ENCODE measurements around the gene CDK11A.
"Not testable (repeated sequence)": the region's sequence is repeated elsewhere in the genome, so short reads cannot be mapped to it uniquely, and the experiment has no call there.

Gene CDK11A

DNA sequence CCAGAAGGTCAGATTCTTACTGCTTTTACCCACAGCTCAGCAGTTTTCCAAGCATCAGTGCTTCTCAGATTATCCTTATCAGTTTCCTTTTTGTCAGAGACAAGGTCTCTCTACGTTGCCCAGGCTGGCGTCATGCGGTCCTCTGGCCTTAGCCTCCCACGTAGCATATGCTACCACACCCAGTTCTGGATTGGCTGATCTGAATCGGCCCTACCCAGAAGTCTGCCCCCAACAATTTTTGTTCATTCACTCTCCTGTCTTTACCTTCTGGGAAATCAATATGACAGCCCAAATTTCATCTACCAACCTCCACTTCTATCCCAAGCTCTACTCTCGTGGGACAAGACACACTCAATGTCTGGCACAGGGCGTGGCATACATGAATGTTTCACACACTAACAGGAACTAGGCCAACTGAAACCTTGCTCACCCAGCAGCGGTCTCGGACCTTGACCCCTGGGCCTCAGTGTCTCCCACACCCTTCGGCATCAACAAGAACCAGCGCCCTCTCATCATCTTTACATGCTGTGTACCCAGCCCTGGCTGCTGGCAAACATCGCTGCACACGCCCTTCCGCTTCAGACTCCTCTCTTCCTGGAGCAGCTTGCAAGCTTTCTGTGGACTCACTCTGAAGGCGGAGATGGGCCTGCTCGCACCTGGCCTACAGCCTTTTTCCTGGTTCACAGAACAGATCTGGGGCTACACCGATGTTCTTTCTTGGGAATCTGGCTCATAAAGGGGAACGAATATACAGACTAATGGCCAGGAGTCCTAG, 8.9 kb downstream of the CDK11A start:
- FAIRE-seq: not testable (repeated sequence)

DNA sequence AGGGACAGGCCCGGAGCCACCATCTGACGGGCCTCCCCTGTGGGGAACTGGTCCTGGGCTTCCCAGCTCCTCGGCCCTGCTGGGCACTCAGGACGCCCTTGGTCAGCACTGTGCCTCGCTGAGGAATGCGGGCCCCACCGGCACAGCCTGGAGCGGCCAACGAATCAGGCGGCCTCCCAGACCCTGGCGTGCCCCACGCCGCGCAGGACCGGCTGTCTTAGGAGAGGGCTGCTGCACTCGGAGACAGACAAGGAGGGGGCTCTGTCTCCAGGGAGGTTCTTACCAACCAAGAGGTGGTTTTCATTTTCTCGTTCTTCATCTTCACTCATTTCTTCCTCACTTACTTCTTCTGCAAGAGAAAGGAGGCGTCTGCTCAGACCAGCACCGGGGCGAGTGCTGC, 16.3 kb downstream of the CDK11A start:
- not testable (repeated sequence) for FAIRE-seq

GRCh38 chr1:1707241-1707640, 16.9 kb downstream of the CDK11A start:
- not testable (repeated sequence) for FAIRE-seq

GRCh38 chr1:1705623-1706022, 18.5 kb downstream of the CDK11A start:
- not testable (repeated sequence) for FAIRE-seq

DNA sequence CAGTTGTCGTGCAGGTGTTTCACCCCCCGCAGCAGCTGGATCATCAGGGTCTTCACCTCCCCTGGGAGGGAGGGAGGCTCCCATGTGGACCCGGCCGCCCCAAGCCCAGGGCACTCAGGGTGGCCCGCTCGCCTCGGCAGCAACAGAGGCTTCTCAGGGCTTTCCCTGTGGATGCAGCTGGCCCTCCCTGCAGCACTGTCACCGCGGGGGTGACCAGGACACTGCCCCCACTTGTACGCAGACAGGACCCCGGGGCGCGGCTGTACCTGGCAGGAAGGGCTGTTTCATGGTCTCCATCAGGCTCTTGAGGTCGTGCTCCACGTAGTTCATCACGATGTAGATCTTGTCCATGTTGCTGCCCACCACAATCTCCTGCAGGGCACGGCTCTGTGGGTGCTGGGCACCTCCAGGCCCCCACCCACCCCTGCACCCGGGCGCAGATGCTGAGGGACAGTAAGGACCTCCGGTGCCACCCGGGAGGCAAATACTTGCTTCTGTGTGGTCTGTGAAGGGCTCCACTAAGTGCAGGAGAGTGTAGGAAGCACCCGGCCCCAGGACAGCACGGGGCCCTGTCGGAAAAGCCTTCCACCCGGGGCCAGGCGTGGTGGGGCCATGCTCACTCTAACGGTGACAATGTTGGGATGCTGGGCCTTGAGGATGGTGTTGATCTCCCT, 19.7 kb downstream of the CDK11A start:
- FAIRE-seq: not testable (repeated sequence)

GRCh38 chr1:1703796-1704195, 20.4 kb downstream of the CDK11A start:
- no peak for FAIRE-seq

DNA sequence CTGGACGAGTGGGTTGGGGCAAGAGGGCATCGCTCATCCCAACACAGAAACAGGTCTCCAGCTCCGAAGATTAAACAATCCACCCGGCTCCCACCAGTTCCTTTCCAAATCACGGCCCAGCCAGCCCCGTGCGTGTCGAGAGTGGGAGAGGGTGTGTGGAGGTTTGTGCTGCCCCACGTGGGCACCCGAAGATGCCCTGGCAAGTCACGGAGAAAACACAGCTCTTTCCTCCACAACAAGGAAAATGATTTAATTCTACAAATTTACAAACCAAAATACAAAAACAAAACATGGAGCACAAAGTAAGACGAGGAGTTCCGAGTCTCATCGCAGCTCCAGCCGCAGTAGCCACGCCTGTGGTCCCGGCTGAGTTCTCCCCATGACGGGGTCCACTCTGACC, 21.7 kb downstream of the CDK11A start:
- not testable (repeated sequence) for FAIRE-seq

DNA sequence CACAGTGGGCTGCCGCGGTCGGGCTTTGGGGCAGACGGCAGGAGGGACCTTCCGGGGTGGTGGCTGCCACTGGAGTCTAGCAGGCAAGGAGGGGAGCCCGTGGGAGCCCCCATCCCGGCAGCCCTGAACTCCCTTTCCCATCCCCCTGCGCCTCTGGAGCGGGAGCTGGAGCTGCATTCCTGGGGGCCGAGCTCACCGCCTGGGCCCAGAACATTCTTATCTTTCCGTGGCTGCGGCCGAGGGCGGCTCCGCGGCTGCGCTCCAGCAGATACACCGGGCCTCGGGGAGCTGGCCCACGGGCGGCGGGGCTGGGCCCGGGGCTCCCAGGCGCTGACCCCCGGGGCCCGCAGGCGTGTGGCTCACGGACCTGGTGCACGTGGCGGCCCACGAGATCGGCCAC, 23.6 kb downstream of the CDK11A start:
- FAIRE-seq: not testable (repeated sequence)

GRCh38 chr1:1700067-1700466, 24.1 kb downstream of the CDK11A start:
- not testable (repeated sequence) for FAIRE-seq

DNA sequence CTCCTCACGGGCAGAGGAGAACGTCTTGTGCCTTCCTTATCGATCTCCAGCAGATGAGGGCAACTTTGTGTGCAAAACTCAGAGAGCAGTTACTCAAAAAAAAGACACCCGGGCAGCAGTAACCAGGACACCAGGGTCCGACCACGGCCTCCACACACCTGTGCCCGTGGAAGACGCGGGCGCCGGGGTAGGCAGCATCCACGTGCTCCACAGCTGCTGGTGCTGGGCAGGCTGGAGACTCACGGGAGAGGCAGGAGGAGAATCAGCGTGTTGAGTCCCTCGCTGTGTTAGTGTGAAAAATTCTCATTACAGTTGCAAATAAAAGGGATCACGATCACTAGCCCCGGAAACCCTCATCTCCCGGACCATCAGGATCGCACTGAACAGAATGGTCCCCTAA, 25.1 kb downstream of the CDK11A start:
- not testable (repeated sequence) for FAIRE-seq

DNA sequence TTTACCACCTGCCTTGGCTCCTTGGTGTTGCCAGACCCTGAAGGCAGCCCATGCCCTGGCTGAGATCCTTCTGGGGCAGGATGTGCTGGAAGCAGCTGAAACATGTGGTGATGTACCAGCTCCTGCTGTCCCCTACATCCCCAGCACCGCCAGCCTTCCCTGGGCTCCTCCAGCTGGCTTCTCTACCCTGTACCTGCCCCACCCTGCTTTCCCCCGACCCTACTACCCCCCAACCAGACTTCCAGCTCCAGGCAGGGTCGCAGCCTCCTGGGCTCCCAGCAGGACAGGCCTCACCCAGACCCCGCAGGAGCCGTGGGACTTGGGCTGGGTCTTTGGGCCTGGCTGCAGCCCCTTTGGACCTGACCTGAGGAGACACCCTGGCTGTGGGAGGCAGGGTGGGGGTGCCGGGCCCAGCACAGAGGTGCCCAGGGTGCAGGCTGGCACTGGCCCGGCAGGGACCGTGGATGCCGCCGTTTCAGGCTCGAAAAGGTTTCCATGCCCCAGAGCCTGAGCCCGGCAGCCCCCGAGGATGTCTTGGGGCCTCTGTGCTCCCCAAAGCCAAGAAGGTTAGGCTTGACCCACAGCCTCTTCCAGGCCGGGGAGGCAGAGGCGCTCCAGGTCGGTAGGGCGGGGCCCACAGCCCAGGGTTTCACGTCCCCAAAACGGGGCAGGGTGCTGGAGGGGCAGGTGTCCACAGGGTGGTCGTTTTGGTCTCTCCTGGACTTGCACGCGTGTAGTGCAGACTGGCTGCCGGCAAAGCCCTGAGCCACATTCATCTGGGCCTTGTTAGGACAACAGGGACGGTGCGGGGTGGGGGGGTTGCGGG, 26.6 kb downstream of the CDK11A start:
- FAIRE-seq: not testable (repeated sequence)

DNA sequence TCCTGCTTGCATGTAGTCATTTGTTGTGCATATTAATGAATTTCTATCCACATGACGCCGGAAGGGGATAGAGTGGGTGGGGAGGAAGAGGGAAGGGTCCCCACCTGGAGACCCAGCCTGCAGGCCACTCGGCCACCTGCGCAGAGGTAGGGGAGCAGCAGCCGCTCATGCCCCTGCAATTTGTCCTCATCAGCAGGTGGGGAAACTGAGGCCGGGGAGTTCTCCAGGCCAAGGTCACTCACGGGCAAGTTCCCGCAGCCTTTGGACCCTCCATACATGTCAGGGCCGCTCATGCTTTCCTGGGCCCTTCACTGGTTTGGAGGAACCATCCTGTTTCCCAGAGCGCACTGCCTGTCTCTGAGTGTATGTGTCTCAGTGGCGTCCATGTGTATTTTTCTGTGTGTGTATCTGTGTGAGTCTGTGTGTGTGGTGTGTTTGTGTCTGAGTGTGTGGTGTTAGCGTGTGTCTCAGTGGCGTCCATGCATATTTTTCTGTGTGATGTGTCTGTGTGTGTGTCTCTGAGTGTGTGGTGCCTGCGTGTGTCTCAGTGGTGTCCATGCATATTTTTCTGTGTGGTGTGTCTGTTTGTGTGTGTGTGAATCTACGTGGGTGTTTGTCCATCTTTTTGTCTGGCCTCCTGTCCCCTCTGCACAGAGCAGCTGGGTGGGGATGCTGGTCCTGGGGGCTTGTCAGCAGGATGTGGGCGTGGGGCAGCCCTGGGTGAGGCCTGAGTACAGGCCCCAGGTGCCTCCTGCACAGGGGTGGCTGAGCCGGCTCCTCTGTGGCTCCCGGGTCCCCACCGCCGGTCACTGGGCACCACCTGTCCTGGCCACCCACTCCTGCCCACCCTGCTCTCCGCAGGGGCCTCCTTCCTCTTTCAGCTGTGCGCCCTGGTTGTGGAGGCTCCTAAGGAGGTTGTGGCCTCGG, 27.5 kb downstream of the CDK11A start:
- not testable (repeated sequence) for FAIRE-seq

- FAIRE-seq: not testable (repeated sequence)
Measured at GRCh38 chr1:1692714-1693647, 31.2 kb downstream of the CDK11A start, which contains the start of gene SLC35E2B. TSS of gene SLC35E2B (minus strand) at chr1:1692795. CDS start at chr1:1676699, 16,096 bp downstream.

GRCh38 chr1:1692324-1692713, 31.8 kb downstream of the CDK11A start:
- not testable (repeated sequence) for FAIRE-seq

DNA sequence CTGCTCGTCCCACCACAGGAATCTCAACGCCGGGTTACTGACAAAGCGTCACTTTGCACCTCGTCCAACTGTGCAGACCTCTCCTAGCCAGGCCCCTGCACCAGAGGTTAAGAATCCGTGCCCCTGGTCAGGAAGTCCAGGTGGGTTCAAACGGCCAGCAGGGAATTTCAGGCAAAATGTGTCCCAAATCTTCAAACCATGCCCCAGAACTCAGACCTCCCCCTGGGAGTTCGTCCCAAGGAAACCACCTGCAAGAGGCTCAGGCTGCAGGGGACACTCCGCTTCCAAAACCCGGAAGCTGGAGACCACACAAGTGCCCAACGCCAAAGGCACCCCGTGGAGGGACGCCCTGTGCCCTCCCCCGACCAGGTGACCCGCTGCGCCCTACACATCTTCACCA, 32.7 kb downstream of the CDK11A start:
- FAIRE-seq: not testable (repeated sequence)

DNA sequence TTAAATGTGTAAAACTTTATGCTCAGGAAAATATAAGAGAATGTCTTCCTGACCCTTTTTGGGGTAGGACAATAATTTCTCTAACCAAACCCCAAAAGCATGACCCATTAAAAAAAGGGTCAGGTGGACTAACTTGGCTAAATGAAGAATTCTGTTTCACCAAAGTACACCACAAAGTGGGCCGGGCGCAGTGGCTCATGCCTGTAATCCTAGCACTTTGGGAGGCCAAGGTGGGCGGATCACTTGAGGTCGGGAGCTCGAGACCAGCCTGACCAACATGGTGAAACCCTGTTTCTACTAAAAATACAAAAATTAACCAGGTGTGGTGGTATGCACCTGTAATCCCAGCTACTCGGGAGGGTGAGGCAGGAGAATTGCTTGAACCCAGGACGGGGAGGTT, 34.6 kb downstream of the CDK11A start:
- FAIRE-seq: not testable (repeated sequence)

DNA sequence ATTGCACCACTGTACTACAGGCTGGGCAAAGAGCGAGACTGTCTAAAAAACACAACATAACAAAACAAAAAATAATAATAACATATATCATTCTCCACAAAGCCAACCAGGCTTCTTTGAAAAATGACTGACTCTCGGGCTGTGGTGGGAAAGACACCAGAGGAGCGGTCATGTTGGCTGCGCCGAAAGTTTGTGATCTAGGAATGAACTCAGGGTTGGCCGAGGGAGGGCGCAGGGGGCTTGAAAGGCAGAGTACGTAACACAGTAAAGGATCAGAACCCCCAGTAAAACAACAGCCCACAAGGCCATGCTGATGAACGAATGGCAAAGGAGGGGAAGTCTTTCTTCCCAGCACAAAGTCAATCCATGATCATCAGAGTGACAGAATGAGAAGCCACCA, 36.3 kb downstream of the CDK11A start:
- FAIRE-seq: no peak

GRCh38 chr1:1684031-1684681, 40.0 kb downstream of the CDK11A start:
- FAIRE-seq: no peak

GRCh38 chr1:1683104-1683905, 40.9 kb downstream of the CDK11A start:
- no peak for FAIRE-seq

- FAIRE-seq: no peak
Measured at GRCh38 chr1:1680912-1681273, 43.3 kb downstream of the CDK11A start.

Measured in islet of Langerhans (tissue), 1 donor.